Coronary artery (tissue), 2 donors: ENCODE data around the gene NEK11.

Source experiments
- DNase-seq: peaks from one replicate; pipeline ENCODE4 v3.0.0-alpha.2; 2017; ENCODE audit warnings: low spot score
- H3K27ac ChIP-seq, 2 donors: fragments of 200-600 bp; sonication (generic); one replicate each; pipeline ENCODE4 v1.5.1; 2016 to 2019
- H3K4me3 ChIP-seq: fragments of 200-600 bp; sonication (generic); 2 replicates; pipeline ENCODE4 v1.5.1; 2016; ENCODE audit warnings: mild to moderate bottlenecking, moderate library complexity
- CTCF ChIP-seq: fragments of 200-600 bp; sonication (generic); IDR thresholded peaks from one replicate; pipeline ENCODE4 v1.5.1; 2019; ENCODE audit warnings: antibody characterized with exemption

The NEK11 gene

GRCh38 chr3:131381445-131382291 lies 355.0 kb downstream of the NEK11 start, which contains the start of gene NUDT16:
Gene NUDT16 (plus strand): TSS chr3:131381774. CDS start chr3:131381805, 31 bp downstream.
- TF ChIP-seq CTCF = no peak
- Histone ChIP-seq H3K4me3 (peak within 1 kb of the TSS; percentile 88), H3K27ac (peak within 1 kb of the TSS; percentile 83 to 93)
- DNase-seq = peak; percentile 100

GRCh38 chr3:131386429-131387165 lies 359.9 kb downstream of the NEK11 start:
- DNase-seq = no peak
- Histone ChIP-seq H3K27ac (peak overlapping the region in 1 of 2 donors; percentile 78), H3K4me3 (no peak overlapping the region)
- TF ChIP-seq CTCF = no peak

GRCh38 chr3:131387796-131388489 lies 361.3 kb downstream of the NEK11 start:
- no peak for DNase-seq
- TF ChIP-seq CTCF = no peak
- Histone ChIP-seq H3K27ac (peak overlapping the region; percentile 27 to 78), H3K4me3 (no peak overlapping the region)

GRCh38 chr3:131388490-131388799 lies 361.8 kb downstream of the NEK11 start:
- no peak for TF ChIP-seq CTCF
- H3K4me3 ChIP-seq = no peak overlapping the region
- no peak overlapping the region for H3K27ac ChIP-seq
- no peak for DNase-seq

GRCh38 chr3:131390331-131390730 lies 363.7 kb downstream of the NEK11 start:
- TF ChIP-seq CTCF = no peak
- Histone ChIP-seq H3K4me3 (no peak overlapping the region), H3K27ac (no peak overlapping the region)

GRCh38 chr3:131393051-131393450 lies 366.4 kb downstream of the NEK11 start:
- no peak overlapping the region for H3K27ac ChIP-seq
- no peak for DNase-seq
- no peak for TF ChIP-seq CTCF
- H3K4me3 ChIP-seq = no peak overlapping the region

More at GRCh38 chr3:131390331-131390730, 363.7 kb downstream of the NEK11 start:
- no peak for DNase-seq
